ENCODE data around the gene A1CF.
"Not testable (repeated sequence)": the region's sequence is repeated elsewhere in the genome, so short reads cannot be mapped to it uniquely, and the experiment has no call there.

A1CF gene

DNA sequence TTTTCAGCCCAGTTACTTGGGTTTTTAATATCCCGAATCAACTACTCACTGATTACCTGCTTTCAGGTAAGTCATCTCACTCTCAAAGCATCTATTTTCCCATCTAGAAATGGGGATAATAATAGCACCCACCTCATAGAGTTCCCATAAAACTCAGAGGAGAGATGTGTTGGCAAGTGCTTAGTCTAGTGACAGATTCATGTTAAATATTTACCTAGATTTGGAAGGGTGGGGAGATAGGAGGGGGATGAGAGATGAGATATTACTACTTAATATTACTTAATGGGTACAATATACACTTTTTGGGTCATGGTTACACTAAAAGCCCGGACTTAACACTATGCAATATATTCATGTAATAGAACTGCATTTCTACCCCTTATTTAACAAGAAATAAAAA lies 7.0 kb upstream of the A1CF start:
- TF ChIP-seq, protein P1, sequence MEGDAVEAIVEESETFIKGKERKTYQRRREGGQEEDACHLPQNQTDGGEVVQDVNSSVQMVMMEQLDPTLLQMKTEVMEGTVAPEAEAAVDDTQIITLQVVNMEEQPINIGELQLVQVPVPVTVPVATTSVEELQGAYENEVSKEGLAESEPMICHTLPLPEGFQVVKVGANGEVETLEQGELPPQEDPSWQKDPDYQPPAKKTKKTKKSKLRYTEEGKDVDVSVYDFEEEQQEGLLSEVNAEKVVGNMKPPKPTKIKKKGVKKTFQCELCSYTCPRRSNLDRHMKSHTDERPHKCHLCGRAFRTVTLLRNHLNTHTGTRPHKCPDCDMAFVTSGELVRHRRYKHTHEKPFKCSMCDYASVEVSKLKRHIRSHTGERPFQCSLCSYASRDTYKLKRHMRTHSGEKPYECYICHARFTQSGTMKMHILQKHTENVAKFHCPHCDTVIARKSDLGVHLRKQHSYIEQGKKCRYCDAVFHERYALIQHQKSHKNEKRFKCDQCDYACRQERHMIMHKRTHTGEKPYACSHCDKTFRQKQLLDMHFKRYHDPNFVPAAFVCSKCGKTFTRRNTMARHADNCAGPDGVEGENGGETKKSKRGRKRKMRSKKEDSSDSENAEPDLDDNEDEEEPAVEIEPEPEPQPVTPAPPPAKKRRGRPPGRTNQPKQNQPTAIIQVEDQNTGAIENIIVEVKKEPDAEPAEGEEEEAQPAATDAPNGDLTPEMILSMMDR (conservative IDR thresholded peaks at IDR 0.05; ENCODE audit: low read depth, low read length) = no peak
- no peak overlapping the region for H3K27ac ChIP-seq
- no peak overlapping the region for H2AFZ ChIP-seq (ENCODE audit: low read depth)
- no peak overlapping the region for H3K4me2 ChIP-seq
- no peak overlapping the region for H3K4me3 ChIP-seq (IDR thresholded peaks at IDR 0.05; ENCODE audit: insufficient read depth, low read depth, low read length)
- H4K20me1 ChIP-seq (ENCODE audit: insufficient read depth) = no peaks in the 10 kb centered on the region
- H3K36me3 ChIP-seq (ENCODE audit: insufficient read depth) = no peaks in the 10 kb centered on the region
- no peaks in the 10 kb centered on the region for H3K4me1 ChIP-seq (ENCODE audit: low read depth, poor library complexity, severe bottlenecking)
- H3K79me2 ChIP-seq (ENCODE audit: insufficient read depth, low read depth) = no peaks in the 10 kb centered on the region
- H3K27me3 ChIP-seq (ENCODE audit: insufficient read depth, low read depth) = no peaks in the 10 kb centered on the region
- no peak overlapping the region for H3K9ac ChIP-seq

DNA sequence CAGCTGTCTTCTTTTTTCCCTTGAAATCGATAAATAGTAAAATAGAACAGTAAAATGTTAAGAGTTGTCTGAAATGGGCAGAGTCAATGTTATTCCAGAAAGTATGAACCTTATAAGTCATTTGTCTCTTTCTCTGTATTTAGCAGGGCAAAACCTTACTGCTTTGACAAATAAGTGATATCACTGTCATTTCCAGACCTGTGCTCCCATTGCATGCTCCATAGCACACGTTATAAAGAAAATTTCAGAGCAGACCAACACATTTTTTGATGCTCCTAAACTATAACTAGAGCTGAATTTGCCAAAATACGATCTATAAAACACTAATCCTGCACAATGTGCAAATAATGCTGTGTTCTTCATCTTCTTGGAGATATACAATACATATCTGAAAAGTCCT lies 1.1 kb downstream of the A1CF start:
- Histone ChIP-seq H3K4me1 (ENCODE audit: low read depth, poor library complexity, severe bottlenecking) (no peaks in the 10 kb centered on the region), H3K27me3 (ENCODE audit: insufficient read depth, low read depth) (no peaks in the 10 kb centered on the region)

DNA sequence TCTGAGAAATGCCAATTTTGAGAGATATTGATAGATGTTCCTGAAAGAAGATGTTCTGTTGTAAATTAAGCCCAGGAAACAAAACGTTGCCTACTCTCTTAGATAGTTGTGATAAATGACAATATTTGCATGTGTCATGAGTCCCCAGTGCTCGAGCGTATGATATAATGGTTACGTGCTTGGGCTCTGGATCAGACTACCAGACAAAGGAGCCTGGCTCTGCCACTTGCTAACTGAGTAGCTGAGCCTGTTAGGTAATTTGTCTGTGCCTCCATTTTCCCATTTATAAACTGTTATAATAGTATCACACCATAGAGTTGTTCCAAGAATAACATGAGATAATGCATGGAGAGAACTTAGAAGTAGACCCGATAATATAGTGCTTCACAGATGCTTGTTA lies 1.8 kb downstream of the A1CF start:
- Histone ChIP-seq H3K9ac (no peak overlapping the region), H3K4me3 (IDR thresholded peaks at IDR 0.05; ENCODE audit: insufficient read depth, low read depth, low read length) (no peak overlapping the region), H4K20me1 (ENCODE audit: insufficient read depth) (no peaks in the 10 kb centered on the region), H3K36me3 (ENCODE audit: insufficient read depth) (no peaks in the 10 kb centered on the region), H3K4me1 (ENCODE audit: low read depth, poor library complexity, severe bottlenecking) (no peaks in the 10 kb centered on the region), H3K4me2 (no peak overlapping the region), H2AFZ (ENCODE audit: low read depth) (no peak overlapping the region), H3K27ac (no peak overlapping the region), H3K27me3 (ENCODE audit: insufficient read depth, low read depth) (no peaks in the 10 kb centered on the region), H3K79me2 (ENCODE audit: insufficient read depth, low read depth) (no peaks in the 10 kb centered on the region)
- TF ChIP-seq, protein P1 (conservative IDR thresholded peaks at IDR 0.05; ENCODE audit: low read depth, low read length) = no peak

More for the DNA sequence above, 1.1 kb downstream of the A1CF start:
- Histone ChIP-seq H3K27ac (no peak overlapping the region), H3K9ac (no peak overlapping the region), H3K79me2 (ENCODE audit: insufficient read depth, low read depth) (no peaks in the 10 kb centered on the region), H3K36me3 (ENCODE audit: insufficient read depth) (no peaks in the 10 kb centered on the region), H3K4me2 (no peak overlapping the region), H3K4me3 (IDR thresholded peaks at IDR 0.05; ENCODE audit: insufficient read depth, low read depth, low read length) (no peak overlapping the region), H2AFZ (ENCODE audit: low read depth) (no peak overlapping the region), H4K20me1 (ENCODE audit: insufficient read depth) (no peaks in the 10 kb centered on the region)
- TF ChIP-seq, protein P1 (conservative IDR thresholded peaks at IDR 0.05; ENCODE audit: low read depth, low read length) = no peak

DNA sequence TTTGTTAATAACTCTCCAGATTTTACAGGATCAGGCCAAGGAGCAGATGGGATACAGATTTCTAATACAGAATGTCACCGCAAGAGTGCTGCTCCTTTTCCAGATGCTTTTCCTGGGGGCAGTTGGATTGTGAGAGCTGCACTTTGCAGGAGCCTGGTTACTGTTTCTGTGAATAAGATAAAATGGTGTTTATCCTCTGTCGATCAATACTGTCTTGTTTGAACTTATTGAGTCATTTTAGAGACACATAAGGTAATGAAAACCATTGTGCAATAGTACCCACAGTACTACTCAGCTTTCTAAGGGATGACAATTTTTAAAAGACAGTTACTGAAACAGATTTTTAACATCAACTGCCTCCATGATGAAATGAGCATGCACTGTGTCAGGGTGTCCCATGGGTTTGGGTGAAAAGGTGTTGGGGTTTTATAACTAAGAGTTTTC lies 2.9 kb downstream of the A1CF start:
- no peak overlapping the region for H3K27ac ChIP-seq

DNA sequence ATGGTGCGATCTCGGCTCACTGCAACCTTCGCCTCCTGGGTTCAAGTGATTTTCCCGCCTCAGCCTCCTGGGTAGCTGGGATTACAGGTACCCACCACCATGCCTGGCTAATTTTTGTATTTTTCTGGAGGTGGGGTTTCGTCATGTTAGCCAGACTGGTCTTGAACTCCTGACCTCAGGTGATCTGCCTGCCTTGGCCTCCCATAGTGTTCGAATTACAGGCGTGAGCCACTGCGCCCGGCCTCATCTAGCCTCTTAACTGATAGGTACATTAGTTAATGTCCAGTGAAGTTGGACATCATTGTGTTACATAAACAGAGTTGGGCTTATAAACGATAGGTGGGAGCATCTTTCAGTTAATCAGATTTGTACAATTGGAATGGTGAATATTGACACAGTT lies 4.4 kb downstream of the A1CF start:
- not testable (repeated sequence) for H3K27me3 ChIP-seq (ENCODE audit: insufficient read depth, low read depth); H3K79me2 ChIP-seq (ENCODE audit: insufficient read depth, low read depth); H3K9ac ChIP-seq; H3K4me1 ChIP-seq (ENCODE audit: low read depth, poor library complexity, severe bottlenecking); H3K4me2 ChIP-seq; H2AFZ ChIP-seq (ENCODE audit: low read depth); H3K4me3 ChIP-seq (IDR thresholded peaks at IDR 0.05; ENCODE audit: insufficient read depth, low read depth, low read length); H3K27ac ChIP-seq; H4K20me1 ChIP-seq (ENCODE audit: insufficient read depth); H3K36me3 ChIP-seq (ENCODE audit: insufficient read depth)

More for the DNA sequence above, 2.9 kb downstream of the A1CF start:
- H3K27me3 ChIP-seq (ENCODE audit: insufficient read depth, low read depth) = no peaks in the 10 kb centered on the region
- H3K4me1 ChIP-seq (ENCODE audit: low read depth, poor library complexity, severe bottlenecking) = no peaks in the 10 kb centered on the region
- H4K20me1 ChIP-seq (ENCODE audit: insufficient read depth) = no peaks in the 10 kb centered on the region
- no peak overlapping the region for H2AFZ ChIP-seq (ENCODE audit: low read depth)
- no peak overlapping the region for H3K4me3 ChIP-seq (IDR thresholded peaks at IDR 0.05; ENCODE audit: insufficient read depth, low read depth, low read length)
- no peak overlapping the region for H3K4me2 ChIP-seq
- H3K79me2 ChIP-seq (ENCODE audit: insufficient read depth, low read depth) = no peaks in the 10 kb centered on the region
- H3K36me3 ChIP-seq (ENCODE audit: insufficient read depth) = no peaks in the 10 kb centered on the region
- TF ChIP-seq, protein P1 (conservative IDR thresholded peaks at IDR 0.05; ENCODE audit: low read depth, low read length) = no peak
- no peak overlapping the region for H3K9ac ChIP-seq
